Neural cell (in vitro differentiated cells): ENCODE data around the gene SSBP3.

Source experiments
- CTCF ChIP-seq: fragments of 450-650 bp; IDR thresholded peaks from 2 replicates; pipeline ENCODE4 v1.5.1; 2014; ENCODE audit warnings: antibody characterized with exemption, mild to moderate bottlenecking, moderate library complexity; ENCODE audit not compliant: poor library complexity, severe bottlenecking
- EP300 ChIP-seq: fragments of 450-650 bp; conservative IDR thresholded peaks from 2 replicates; pipeline ENCODE4 v1.6.1; 2014; ENCODE audit warnings: antibody characterized with exemption, mild to moderate bottlenecking, moderate library complexity; ENCODE audit not compliant: poor library complexity, severe bottlenecking
- POLR2AphosphoS5 ChIP-seq: IDR thresholded peaks from 2 replicates; pipeline ENCODE4 v1.6.1; 2012
- RAD21 ChIP-seq: fragments of 450-650 bp; conservative IDR thresholded peaks from 2 replicates; pipeline ENCODE4 v1.6.1; 2014; ENCODE audit warnings: antibody characterized with exemption, mild to moderate bottlenecking, moderate library complexity
- SMC3 ChIP-seq: fragments of 450-650 bp; conservative IDR thresholded peaks from 2 replicates; pipeline ENCODE4 v1.6.1; 2014; ENCODE audit warnings: antibody characterized with exemption, mild to moderate bottlenecking, moderate library complexity; ENCODE audit not compliant: poor library complexity

- TF ChIP-seq CTCF (no peak), POLR2AphosphoS5 (no peak), RAD21 (no peak), SMC3 (no peak), EP300 (no peak)
Measured at GRCh38 chr1:54392401-54392800, 13.8 kb downstream of the SSBP3 start.
